Fibroblast of lung (primary cell): ENCODE data around the gene SNAP91. TPM values are rescaled to one million over a fixed set of nuclear protein-coding genes. Genes with fewer than 3 reads are reported as not detected.

ENCODE experiments used
- DNase-seq, 2 donors: peaks; one replicate each; pipeline versions ENCODE4 v3.0.0 to v3.0.0-alpha.2; 2010; ENCODE audit warnings: low read depth in 2 of 2
- H2AFZ ChIP-seq: 2 replicates; pipeline ENCODE4 v1.5.1; 2012; ENCODE audit warnings: low read length, control low read depth, inconsistent platforms
- H3K27ac ChIP-seq: 2 replicates; pipeline ENCODE4 v1.5.1; 2011; ENCODE audit warnings: low read length, control low read depth; ENCODE audit not compliant: insufficient read depth
- H3K27me3 ChIP-seq: 2 replicates; pipeline ENCODE4 v1.5.1; 2011; ENCODE audit warnings: mild to moderate bottlenecking, low read length; ENCODE audit not compliant: control insufficient read depth, insufficient read depth
- H3K36me3 ChIP-seq: 2 replicates; pipeline ENCODE4 v1.5.1; 2011; ENCODE audit warnings: low read length; ENCODE audit not compliant: control insufficient read depth, insufficient read depth
- H3K4me1 ChIP-seq: 2 replicates; pipeline ENCODE4 v1.5.1; 2011; ENCODE audit warnings: low read length; ENCODE audit not compliant: control insufficient read depth, insufficient read depth; ENCODE audit errors: extremely low read depth
- H3K4me2 ChIP-seq: 2 replicates; pipeline ENCODE4 v1.5.1; 2011; ENCODE audit warnings: low read length, control low read depth; ENCODE audit not compliant: insufficient read depth; ENCODE audit errors: extremely low read depth
- H3K4me3 ChIP-seq, 4 experiments: fragments of 200-600 bp in 1 of 4; sonication (generic) in 1 of 4; replicated peaks in 1 of 4; 2 replicates each; pipeline ENCODE4 v1.5.1; 2011 to 2016; ENCODE audit warnings: low read length in 4 of 4, low read depth in 3 of 4, mild to moderate bottlenecking in 3 of 4, control low read depth in 2 of 4, inconsistent platforms in 1 of 4, mixed read lengths in 1 of 4; ENCODE audit not compliant: insufficient read depth in 1 of 4; ENCODE audit errors: control extremely low read depth in 1 of 4
- H3K79me2 ChIP-seq: 2 replicates; pipeline ENCODE4 v1.5.1; 2012; ENCODE audit warnings: mild to moderate bottlenecking, low read length, inconsistent platforms; ENCODE audit not compliant: control insufficient read depth, insufficient read depth
- H3K9ac ChIP-seq: 2 replicates; pipeline ENCODE4 v1.5.1; 2011; ENCODE audit warnings: mild to moderate bottlenecking, low read length, control low read depth; ENCODE audit not compliant: insufficient read depth
- H3K9me3 ChIP-seq: 2 replicates; pipeline ENCODE4 v1.5.1; 2012; ENCODE audit warnings: low read depth, low read length; ENCODE audit not compliant: control insufficient read depth, insufficient read depth
- H4K20me1 ChIP-seq: 2 replicates; pipeline ENCODE4 v1.5.1; 2011; ENCODE audit warnings: low read length; ENCODE audit not compliant: control insufficient read depth, insufficient read depth; ENCODE audit errors: extremely low read depth
- EZH2 ChIP-seq: IDR thresholded peaks from 2 replicates; pipeline ENCODE4 v1.5.1; 2012; ENCODE audit warnings: low read length, control low read depth, mild to moderate bottlenecking; ENCODE audit errors: missing control alignments
- polyA plus RNA-seq, 2 donors: library from polyadenylated mRNA; depleted of rRNA in 1 of 2; stranded (reverse) in 1 of 2; unstranded in 1 of 2; fragments of >200 nt; gene quantifications; 2 replicates each; pipeline ENCODE4 v1.2.1, GENCODE V29; 2011 to 2012; ENCODE audit warnings: missing spikeins in 1 of 2
- total RNA-seq: library from RNA; depleted of rRNA; stranded (reverse); fragments of >200 nt; gene quantifications from 2 replicates; pipeline ENCODE4 v1.2.1, GENCODE V29; 2014
- TF ChIP-seq, protein P1 (sequence below), 2 donors: IDR thresholded peaks in 1 of 2; conservative IDR thresholded peaks in 1 of 2; 1 replicate in 1 of 2; 2 replicates in 1 of 2; pipeline ENCODE4 v1.5.1; 2011 to 2012; ENCODE audit warnings: low read length in 2 of 2, control low read depth in 1 of 2, inconsistent platforms in 1 of 2, low read depth in 1 of 2, mild to moderate bottlenecking in 1 of 2

SNAP91 gene
- total and polyA plus RNA-seq, 2 donors (not counting 1 experiment from before 2014, with no cell fraction given), result 0.02 to 0.17 TPM

- Histone ChIP-seq H3K4me3 (peak overlapping the region in 1 of 4 experiments; percentile 78), H3K36me3 (no peaks in the 10 kb centered on the region), H2AFZ (no peak overlapping the region), H3K79me2 (no peaks in the 10 kb centered on the region), H3K27ac (no peak overlapping the region), H3K9ac (no peak overlapping the region), H3K4me2 (no peak overlapping the region), H4K20me1 (no peaks in the 10 kb centered on the region), H3K9me3 (no peaks in the 10 kb centered on the region), H3K4me1 (no peaks in the 10 kb centered on the region), H3K27me3 (no peaks in the 10 kb centered on the region)
- no peak for TF ChIP-seq EZH2
- TF ChIP-seq, protein P1, sequence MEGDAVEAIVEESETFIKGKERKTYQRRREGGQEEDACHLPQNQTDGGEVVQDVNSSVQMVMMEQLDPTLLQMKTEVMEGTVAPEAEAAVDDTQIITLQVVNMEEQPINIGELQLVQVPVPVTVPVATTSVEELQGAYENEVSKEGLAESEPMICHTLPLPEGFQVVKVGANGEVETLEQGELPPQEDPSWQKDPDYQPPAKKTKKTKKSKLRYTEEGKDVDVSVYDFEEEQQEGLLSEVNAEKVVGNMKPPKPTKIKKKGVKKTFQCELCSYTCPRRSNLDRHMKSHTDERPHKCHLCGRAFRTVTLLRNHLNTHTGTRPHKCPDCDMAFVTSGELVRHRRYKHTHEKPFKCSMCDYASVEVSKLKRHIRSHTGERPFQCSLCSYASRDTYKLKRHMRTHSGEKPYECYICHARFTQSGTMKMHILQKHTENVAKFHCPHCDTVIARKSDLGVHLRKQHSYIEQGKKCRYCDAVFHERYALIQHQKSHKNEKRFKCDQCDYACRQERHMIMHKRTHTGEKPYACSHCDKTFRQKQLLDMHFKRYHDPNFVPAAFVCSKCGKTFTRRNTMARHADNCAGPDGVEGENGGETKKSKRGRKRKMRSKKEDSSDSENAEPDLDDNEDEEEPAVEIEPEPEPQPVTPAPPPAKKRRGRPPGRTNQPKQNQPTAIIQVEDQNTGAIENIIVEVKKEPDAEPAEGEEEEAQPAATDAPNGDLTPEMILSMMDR (conservative IDR thresholded peaks at IDR 0.05 in 1 of 2, IDR thresholded peaks at IDR 0.05 in 1 of 2; ENCODE audit: low read depth in 1 of 2, low read length in 2 of 2), result no peak
- no peak for DNase-seq
Observed at GRCh38 chr6:83514466-83514865, 194.4 kb downstream of the SNAP91 start.

DNA sequence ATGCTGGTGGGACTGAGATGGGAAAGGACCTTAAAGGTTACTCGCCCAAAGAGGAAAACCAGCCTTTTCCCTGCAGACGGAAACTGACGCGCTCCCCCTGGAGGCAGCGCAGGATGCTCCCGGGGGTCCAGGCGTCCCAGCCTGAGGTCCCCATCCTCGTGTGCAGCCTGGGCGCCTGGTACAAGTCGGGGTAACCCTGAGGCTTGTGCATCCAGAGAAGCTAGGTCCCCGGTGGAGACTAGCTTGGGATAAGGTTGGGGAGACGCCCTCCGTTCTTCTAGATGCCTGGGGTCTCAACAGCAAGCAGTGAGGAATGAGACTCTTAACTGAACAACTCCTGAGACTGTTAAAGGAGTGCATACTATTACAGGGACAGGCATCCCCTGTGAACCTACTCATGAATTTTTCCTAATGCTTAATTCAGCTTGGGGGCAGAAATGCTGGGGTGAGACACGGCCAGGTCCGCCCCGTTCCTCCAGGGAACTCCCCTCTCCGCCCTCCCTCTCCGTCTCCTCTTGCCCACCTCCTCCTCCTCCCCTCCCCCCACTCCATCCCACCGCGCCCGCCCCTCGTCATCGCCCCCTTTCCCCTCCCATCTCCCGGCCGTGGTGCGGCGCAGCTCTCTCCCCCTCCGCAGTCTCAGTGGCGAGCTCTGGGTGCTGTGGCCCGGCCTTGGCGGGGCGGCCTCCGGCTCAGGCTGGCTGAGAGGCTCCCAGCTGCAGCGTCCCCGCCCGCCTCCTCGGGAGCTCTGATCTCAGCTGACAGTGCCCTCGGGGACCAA, 196.8 kb downstream of the SNAP91 start, which contains the start of gene PRSS35:
TSS of gene PRSS35 (plus strand) at position 634 of the 781 bp plus-strand sequence. CDS start 10,908 bp downstream, outside the sequence.
- Histone ChIP-seq H3K79me2 (no peaks in the 10 kb centered on the region), H3K4me3 (peak within 1 kb of the TSS; percentile 40 to 78 (median 48)), H3K27me3 (no peaks in the 10 kb centered on the region), H3K9ac (no peak within 1 kb of the TSS), H4K20me1 (no peaks in the 10 kb centered on the region), H3K4me2 (peak within 1 kb of the TSS; percentile 70), H3K36me3 (no peaks in the 10 kb centered on the region), H3K27ac (no peak within 1 kb of the TSS), H3K4me1 (no peaks in the 10 kb centered on the region), H2AFZ (peak within 1 kb of the TSS; percentile 76), H3K9me3 (no peaks in the 10 kb centered on the region)
- peak; percentile 55 to 60 for DNase-seq
- TF ChIP-seq, protein P1 (conservative IDR thresholded peaks at IDR 0.05 in 1 of 2, IDR thresholded peaks at IDR 0.05 in 1 of 2; ENCODE audit: low read depth in 1 of 2, low read length in 2 of 2), result peak; percentile 84 to 89
- no peak for TF ChIP-seq EZH2

DNA sequence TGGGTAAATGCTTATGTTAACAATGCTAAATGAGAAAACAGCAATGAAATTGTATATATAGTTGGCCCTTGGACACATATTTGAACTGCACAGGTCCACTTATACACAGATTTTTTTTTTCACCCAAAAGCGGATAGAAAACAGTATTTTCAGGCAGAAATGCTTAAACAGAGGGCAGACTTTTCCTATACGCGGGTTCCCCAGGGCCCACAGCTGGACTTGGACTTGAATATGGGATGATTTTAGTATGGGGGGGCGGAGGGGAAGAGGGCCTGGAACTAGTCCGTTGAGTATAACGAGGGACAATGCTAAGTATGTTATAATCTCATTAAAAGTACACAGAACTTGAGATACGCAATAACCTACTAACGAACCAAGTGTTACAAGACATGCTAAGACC, 197.6 kb downstream of the SNAP91 start:
- no peaks in the 10 kb centered on the region for H3K79me2 ChIP-seq
- H4K20me1 ChIP-seq, result no peaks in the 10 kb centered on the region
- H2AFZ ChIP-seq, result no peak overlapping the region
- no peaks in the 10 kb centered on the region for H3K4me1 ChIP-seq
- no peak overlapping the region for H3K27ac ChIP-seq
- H3K9me3 ChIP-seq, result no peaks in the 10 kb centered on the region
- TF ChIP-seq, protein P1 (conservative IDR thresholded peaks at IDR 0.05 in 1 of 2, IDR thresholded peaks at IDR 0.05 in 1 of 2; ENCODE audit: low read depth in 1 of 2, low read length in 2 of 2), result no peak
- TF ChIP-seq EZH2, result no peak
- no peak overlapping the region for H3K4me2 ChIP-seq
- peak overlapping the region in 1 of 4 experiments; percentile 78 for H3K4me3 ChIP-seq
- no peaks in the 10 kb centered on the region for H3K27me3 ChIP-seq
- H3K9ac ChIP-seq, result no peak overlapping the region
- H3K36me3 ChIP-seq, result no peaks in the 10 kb centered on the region
- DNase-seq, result no peak
